ENCODE data around the gene REEP3.
"Not testable (repeated sequence)": the region's sequence is repeated elsewhere in the genome, so short reads cannot be mapped to it uniquely, and the experiment has no call there.

Gene REEP3

DNA sequence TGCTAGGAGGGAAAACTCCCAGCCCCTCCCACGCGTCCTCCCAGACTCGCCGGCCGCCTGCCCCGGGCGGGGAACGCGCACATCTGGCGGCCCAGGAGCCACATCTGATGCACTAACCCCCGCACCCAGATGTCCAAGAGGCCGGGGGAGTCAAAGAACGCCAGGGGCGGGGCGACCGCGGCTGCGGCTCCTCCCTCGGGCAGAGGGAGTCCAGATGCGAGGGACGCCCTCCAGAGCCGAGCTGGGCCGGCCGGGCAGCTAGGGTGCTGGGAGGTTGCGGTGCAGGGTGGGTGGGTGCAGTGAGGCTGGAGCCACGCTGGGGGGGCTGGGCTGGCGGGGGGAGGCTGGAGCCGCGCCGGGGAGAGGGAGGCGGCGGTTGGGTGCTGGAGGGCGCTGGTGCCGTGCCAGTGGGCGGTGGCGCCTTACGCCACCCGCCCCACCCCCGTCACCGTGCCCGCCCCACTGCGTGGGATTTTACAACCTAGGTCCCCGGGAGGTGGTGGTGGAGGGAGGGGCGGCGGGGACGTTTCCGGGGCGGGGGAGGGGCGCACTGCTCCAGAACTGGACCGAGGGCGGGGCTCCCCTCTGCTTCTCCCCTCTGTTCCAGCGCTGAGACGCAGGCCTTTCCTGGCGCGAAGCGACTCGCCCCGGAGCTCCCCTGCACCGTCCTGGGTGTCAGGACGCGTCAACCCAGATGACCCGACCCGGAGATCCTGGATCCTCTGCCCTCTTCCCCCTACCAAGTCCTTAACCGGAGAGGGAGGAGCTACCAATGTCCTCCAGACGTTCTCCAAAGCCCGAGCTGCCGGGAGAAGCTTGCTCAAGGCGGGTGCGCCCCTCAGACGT is 109.1 kb downstream of the REEP3 start:
- peak; percentile 68 to 75 for DNase-seq (ENCODE audit: low read depth in 2 of 2)

DNA sequence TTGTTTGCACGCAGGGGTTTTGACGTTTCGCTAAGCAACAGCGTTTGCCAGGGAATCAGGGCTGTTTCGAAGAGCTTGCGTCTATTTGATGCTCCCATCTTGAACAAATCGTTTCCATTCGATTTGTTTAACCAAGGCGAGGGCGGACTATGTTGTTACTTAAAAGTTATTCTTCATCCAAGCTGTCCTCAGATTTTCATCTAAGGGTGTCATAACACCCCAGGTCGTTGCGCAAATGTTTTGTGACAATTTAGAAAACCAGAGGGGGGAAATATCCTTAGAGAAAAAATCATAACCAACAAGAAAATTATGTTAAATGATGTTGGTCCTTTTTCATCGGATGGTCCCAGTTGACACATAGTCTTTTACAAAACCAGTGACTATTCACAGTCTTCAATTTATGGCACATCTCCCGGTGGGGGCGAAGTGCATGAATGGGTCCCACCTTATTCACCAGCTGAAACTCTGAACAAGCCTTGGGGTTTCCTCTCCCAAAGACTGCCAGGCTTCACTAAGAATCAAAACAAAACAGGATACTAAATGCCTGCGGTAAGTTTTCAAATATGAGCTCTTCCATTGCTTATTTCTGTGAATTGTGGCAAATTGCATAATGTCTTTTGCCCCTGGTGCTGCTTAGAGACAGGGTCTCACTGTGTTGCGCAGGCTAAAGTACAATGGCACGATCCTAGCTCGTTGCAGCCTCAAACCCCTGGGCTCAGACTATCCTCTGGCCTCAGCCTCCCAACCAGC is 109.9 kb downstream of the REEP3 start:
- no peak for DNase-seq (ENCODE audit: low read depth in 2 of 2)

DNA sequence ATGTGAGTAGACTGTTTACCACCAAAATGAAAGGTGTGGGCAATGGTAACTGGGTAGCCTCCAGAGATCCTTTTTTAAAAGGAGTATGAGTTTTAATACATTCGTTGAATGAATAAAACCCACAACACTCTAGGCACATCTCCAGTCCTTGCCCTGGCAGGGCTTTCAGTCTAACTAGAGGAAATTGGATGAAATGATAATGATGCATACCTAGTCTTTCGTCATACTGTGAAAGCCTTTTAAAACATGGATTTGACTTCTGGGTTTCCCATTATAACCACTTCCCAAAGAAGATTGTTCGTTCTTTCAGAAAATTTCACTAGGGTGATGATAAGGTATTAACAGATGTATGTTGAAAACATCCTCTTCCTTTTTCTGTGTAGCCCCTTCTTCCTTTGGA is 110.8 kb downstream of the REEP3 start:
- DNase-seq (ENCODE audit: low read depth in 2 of 2) = no peak

DNA sequence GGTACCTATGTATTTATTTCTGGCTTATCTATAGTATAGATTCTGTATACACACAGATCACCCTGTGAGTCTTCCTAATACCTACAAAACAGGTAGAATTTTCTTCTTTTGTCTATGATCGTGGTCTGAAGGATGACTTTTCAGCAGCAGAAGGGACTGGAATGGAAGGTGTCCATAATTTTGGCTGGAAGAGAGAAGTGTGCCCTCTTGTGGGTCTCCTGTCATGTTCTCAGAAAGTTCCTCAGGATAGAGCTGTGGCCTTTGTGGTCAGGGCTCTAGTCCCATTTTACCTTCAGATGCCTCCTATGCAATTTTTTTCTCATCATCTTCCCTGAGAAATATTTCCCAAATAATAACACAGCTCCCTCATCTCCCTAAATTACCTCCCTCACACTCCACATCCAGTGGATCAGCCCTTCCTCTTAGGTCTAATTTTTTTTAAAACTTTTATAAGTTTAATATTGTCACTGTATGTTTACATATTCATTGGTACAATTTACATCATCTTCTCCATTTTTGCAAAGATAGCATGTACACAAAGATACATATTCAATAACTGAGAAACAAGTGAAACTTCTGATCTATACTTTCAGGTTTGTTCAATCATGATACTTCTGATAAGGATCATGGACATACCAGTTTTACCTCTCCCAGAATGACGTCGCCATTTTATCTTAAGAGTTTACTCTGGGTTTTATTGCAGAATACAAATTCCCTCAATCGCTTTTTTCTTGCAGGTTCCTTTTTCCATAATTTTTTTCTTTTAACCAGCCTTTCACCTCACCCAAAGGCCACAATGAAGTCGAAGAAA is 112.7 kb downstream of the REEP3 start:
- no peak for DNase-seq (ENCODE audit: low read depth in 2 of 2)

DNA sequence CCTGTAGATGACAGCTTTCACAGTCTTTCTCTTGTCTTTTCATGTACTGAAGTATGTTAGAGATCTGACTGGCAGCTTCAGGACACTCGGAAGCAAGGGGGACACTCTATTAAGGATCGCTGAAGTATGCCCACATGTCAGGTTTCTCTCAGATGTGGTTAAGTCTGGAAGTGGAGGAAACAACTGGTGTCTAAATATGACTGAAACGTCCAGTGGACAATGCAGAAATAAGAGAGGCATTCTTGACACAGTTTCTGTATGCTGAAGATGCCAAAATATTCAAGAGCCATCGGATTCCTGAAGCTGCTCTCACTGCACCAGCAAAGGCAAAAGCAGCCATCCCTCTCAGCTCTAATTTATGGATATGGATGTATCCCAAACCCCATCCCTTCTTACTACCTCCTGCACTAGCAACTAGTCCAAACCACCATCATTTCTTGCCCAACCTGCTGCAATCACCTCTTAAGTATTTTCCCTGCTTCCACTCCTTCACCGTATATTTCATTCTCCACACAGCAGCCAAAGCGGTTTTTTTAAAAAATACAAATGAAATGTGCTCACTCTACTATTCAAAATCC is 113.4 kb downstream of the REEP3 start:
- no peak for DNase-seq (ENCODE audit: low read depth in 2 of 2)

DNA sequence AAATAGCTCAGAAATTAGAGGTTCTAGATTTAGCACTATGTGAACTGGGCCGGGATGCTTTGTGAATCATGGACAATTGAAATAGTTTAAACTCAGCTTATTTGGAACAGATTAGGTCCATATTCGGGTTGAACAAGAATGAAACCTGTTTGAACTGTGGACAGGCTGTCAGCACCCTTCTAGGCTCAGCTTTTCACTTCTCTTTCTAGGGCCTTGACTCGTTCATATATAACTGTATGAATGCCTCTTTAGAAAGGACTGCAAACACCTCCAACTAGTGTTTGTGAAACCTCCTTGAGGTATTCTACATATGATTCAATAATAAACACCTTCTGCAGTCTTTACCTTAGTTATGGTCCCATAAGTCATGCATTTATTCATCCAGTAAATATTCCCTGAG is 115.6 kb downstream of the REEP3 start:
- DNase-seq (ENCODE audit: low read depth in 2 of 2) = no peak

DNA sequence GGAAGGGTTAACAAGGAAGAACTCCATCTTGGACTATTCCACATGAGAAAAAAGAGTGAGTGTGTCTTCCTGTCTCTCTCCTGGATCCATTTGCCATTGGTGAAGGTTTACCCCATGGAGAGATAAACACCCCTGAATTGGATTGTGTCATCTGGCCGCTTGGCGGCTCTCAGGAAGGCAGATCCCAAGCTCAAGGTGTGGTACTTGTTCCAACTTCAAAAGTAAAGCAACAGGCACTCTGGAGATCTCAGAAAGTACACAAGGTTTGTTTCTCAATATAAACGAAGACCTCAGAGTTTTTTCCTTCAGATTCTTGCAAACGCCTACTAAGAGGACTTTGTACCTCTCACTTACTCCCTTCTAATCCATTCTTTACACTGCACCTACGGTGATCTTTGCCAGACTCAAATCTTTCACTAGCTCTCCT is 116.7 kb downstream of the REEP3 start:
- no peak for DNase-seq (ENCODE audit: low read depth in 2 of 2)

DNA sequence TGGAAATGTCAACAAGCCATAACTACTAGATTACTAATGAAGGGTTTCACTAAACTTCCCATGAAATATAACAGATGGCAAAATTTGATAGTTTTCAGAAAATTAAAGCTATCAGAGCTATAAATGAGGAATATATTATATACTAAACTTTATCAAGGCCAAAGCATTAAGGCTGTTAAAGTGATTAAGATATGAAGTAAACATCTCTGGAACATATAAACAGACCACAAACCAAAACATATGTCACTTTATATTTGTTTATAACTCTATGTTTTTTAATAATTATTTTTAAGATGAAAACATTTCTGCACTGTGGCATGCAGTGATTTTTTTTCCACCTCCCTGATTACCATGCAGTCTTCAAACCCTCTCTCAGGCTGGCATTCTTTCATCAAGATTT is 120.2 kb downstream of the REEP3 start:
- no peak for DNase-seq (ENCODE audit: low read depth in 2 of 2)

DNA sequence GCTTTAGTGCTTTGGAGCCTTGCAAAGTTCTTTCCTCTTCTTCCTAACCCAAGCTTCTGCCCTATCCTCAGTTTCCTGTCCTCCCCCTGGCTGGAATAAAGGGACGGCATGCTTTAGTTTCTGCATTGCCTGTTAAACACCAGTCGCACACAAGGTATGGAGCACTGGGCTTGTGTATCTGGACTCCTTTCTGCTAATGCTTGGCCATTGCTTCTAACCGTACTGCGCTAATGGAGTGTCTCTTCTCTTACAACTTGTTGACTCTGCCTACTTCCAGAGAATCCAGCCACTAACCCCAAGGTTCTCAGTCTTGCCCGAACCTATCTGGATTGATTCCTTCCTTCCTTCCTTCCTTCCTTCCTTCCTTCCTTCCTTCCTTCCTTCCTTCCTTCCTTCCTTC is 120.6 kb downstream of the REEP3 start:
- DNase-seq (ENCODE audit: low read depth in 2 of 2) = no peak

DNA sequence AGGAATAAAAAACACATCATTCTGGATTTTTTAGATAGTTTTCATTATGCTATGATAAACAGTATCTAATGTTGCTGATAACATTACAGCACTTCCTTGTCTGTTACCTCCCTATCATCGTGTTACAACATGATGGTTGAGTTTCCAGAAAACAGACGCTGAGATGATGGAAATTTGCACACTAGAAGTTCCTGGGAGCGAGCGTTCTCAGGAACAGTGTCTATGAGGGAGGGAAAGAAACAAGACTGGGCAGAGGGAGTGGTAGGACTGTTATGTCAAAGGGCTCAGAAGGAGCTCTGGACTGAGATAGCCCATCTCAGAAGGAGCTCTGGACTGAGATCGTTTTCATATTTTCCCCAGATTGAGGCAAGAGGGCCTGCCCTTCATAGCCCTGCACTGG is 121.6 kb downstream of the REEP3 start:
- no peak for DNase-seq (ENCODE audit: low read depth in 2 of 2)

DNA sequence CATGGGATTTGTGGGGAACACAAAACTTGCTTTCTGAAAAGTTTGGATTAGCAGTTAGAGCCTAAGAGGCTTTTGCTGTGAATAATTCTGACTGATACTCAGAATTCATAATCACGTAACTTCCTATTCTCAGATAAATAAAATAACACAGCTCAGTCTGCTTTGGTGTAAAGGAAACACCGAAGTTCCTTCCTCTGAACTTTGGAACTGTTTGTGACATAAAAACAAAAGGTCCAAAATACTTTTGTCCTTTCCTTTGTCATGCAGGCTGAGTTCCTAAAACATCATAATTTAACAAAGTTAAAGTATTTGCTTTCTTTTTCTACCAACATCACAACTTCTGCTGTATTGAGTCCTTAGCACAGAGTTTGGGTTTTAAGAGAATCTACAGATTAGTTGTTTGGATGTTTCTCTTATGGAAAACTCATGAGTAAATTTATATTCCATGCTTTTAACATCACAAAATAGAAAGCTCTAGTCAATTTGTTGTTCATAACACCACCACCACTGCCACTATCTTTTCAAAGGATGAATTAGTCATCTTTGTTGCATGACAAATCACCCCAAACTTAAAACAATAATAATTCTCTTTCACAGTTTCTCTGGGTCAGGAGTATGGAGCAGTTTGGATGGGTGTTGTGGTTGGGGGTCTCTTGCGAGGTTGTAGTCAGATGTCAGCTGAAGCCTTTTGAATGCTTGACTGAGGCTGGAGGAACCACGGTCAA is 123.4 kb downstream of the REEP3 start:
- no peak for DNase-seq (ENCODE audit: low read depth in 2 of 2)

DNA sequence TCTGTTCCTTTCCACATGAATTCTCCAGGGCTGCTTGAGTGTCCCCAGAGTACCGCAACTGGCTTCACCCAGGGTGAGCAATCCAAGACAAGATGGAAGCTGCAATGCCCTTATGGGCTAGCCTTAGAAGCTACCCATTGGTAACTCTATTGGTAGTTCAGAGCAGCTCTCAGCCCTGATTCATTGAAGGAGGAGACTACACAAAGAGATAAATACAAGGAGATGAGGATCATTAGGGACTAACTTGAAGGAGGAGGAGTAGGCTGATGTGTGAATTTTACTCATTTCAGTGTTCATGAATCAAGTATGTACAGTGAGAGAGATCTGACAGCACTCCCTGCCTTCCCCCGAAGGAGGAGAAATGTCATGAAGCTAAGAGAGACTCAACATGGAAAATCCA is 124.0 kb downstream of the REEP3 start:
- DNase-seq (ENCODE audit: low read depth in 2 of 2) = no peak

DNA sequence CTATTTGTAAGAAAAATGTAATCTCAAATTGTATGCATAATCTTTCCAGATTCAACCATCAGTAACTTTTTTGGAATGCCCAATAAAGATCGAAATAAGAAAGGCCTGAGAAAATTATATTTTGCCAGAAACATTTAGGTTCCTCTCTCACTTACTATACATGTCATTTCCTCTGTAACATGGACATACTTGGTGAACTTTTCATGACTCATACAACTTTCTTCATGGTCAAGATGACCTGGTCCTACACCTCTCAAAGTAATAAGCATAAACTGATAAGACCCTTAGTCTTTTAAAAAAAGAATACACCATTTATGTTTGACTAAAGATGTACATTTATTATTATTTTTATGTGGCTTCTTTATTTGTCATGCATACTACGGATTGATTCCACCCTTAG is 125.3 kb downstream of the REEP3 start:
- no peak for DNase-seq (ENCODE audit: low read depth in 2 of 2)

DNA sequence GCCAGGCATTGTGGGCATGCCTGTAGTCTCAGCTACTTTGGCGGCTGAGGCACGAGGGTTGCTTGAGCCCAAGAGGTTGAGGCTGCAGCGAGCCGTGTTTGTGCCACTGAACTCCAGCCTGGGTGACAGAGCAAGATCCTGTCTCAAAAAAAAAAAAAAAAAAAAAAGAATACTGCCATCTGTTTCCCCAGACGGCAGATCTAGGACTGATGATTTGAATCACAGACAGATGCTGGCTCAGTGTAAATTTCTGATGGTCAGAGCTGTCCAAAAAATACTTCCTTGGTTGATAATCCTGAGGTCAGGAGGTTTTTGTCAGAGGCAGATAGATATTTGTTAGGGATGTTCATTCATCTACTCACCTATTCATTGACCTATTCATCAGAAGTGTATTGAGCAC is 130.7 kb downstream of the REEP3 start:
- no peak for DNase-seq (ENCODE audit: low read depth in 2 of 2)

DNA sequence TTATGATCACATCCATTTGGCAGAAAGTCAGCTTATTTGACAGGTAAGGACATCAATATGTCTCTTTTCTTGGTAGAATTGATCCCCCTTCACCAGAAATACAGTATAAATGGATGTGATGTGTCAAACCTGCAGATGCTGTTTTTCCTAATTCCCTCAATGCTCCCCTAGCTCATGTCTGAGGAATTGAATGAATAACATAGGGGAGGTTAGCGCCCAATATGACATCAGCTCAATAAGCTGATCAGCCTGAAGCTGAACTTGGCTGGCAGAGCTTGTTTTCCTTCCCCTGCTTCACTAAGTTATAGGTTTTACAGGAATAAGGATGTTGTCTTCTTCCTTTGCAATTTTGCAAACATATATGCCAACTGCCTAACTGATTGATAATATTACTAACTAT is 132.5 kb downstream of the REEP3 start:
- DNase-seq (ENCODE audit: low read depth in 2 of 2) = no peak

DNA sequence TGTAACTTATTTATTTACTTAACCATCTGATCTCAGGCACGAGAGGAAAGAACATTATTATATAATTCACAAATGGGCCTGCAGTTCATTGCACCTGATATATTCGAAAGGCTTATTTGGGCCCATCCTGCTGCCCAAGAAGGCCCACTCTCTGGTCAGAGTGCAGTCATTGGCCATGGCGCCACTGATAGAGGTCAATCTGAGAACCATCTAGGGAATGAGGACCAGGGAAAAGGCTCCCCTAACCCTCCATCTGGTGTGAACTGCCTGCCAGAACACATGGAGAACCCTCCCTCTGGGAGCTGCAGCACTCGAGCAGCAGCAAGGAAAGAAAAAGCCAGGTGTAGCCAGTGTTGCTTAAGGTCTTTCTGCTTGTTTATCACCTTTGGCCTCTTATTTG is 136.6 kb downstream of the REEP3 start:
- no peak for DNase-seq (ENCODE audit: low read depth in 2 of 2)

DNA sequence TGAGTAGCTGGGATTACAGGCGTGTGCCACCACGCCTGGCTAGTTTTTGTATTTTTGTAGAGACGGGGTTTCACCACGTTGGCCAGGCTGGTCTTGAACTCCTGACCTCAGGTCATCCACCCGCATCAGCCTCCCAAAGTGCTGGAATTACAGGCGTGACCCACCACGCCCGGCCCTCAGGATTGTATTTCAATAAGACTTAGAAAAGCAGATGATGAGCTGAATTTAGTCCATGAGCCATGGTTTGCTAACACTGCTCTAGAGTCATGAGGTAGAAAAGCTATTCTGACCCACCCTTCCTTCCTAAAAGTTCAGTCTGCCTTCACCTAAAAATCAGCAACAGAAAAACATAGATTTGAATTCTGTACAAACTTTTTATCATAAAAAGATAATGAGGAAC is 139.7 kb downstream of the REEP3 start:
- not testable (repeated sequence) for DNase-seq (ENCODE audit: low read depth in 2 of 2)

DNA sequence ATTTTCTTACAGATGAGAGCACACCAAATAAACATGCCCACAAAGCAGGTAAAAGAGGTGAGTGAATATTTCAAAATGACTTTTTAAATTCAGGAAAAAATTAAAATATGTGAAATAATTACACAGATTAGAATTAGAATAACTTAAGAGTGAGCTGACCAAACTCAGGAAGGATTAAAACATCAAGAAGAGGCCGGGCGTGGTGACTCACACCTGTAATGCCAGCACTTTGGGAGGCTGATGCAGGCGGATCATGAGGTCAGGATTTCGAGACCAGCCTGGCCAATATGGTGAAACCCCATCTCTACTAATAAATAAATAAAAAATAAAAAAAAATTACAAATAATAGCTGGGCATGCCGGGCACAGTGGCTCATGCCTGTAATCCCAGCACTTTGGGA is 140.1 kb downstream of the REEP3 start:
- DNase-seq (ENCODE audit: low read depth in 2 of 2) = no peak

DNA sequence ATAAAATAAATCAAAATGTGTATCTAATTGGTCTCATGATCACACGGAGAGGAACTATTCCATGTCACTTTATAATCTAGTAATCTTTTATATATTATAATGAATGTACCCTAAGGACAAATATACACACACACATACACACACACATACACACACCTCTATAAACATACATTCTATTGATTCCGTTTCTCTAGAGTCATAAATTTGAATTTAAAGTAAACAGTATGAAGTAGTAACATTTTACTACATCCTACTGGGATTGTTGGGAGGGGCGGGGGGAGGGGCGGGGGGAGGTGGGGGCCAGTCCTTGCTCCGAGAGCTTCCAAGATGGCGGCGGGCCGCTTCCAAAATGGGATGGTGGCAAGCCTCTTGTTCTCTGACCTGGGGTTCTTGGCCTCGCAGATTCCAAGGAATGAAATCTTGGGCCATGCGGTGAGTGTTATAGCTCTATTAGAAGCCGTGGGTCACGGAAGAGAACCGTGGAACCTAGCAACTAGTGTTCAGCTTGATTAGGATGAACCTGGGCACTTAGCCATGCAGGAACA is 143.2 kb downstream of the REEP3 start:
- DNase-seq (ENCODE audit: low read depth in 2 of 2) = no peak

DNA sequence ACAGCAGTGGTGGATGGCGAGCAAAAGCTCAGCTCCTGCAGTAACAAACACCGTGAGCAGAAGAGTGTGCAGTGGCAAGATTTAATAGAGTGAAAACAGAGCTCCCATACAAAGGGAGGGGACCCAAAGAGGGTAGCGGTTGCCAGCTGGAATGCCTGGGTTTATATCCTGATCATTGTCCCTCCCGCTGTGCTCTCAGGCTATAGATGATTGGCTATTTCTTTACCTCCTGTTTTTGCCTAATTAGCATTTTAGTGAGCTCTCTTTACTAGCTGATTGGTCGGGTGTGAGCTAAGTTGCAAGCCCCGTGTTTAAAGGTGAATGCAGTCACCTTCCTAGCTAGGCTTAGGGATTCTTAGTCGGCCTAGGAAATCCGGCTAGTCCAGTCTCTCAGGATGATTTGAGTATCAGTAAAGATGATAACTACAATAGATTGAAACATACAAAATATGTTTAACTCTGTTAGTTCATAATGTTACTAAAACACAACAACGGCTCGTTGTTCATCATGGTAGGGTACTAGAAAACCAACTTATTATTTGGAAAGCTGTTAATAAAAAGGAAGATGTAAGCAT is 143.9 kb downstream of the REEP3 start:
- not testable (repeated sequence) for DNase-seq (ENCODE audit: low read depth in 2 of 2)

DNA sequence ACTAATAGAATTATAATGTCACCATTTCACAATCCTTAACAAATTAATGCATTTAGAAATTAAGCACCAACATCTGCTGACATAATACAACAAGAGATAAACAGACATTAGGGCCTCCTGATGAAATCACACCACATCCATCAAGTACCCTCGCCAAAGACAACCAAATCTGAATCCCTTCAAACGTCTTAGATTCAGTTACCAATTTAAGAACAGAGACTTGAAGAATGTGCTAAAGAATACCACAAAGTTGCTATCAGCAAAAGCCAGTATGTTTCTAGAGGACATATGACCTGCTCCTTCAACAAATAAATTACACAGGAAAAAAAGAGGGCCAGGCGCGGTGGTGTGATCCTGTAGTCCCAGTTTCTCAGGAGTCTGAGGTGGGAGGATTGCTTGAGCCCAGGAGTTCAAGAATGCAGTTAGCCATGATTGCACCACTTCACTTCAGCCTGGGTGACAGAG is 144.5 kb downstream of the REEP3 start:
- no peak for DNase-seq (ENCODE audit: low read depth in 2 of 2)
